PFSK-1 (cell line): ENCODE results near the gene MRPL14.

ENCODE experiments used
- FOXP2 ChIP-seq: optimal IDR thresholded peaks from 2 replicates; pipeline ENCODE3; 2011; ENCODE audit warnings: borderline replicate concordance, control low read depth, inconsistent platforms; ENCODE audit not compliant: insufficient read depth; ENCODE audit errors: extremely low read length, extremely low read depth
- POLR2AphosphoS5 ChIP-seq: IDR thresholded peaks from 2 replicates; pipeline ENCODE4 v1.6.1; 2012; ENCODE audit warnings: low read depth, mild to moderate bottlenecking, control low read depth, low read length, moderate library complexity
- REST ChIP-seq, 2 experiments: IDR thresholded peaks; 2 replicates each; pipeline versions ENCODE4 v1.6.1 to v1.8.0; 2011 to 2012; ENCODE audit warnings: low read depth in 2 of 2, low read length in 2 of 2, control low read depth in 1 of 2, inconsistent platforms in 1 of 2, mild to moderate bottlenecking in 1 of 2, moderate library complexity in 1 of 2; ENCODE audit not compliant: insufficient read depth in 1 of 2
- SIN3A ChIP-seq: IDR thresholded peaks from 2 replicates; pipeline ENCODE4 v1.6.1; 2012; ENCODE audit warnings: mild to moderate bottlenecking, low read length, moderate library complexity, borderline replicate concordance; ENCODE audit not compliant: insufficient read depth
- TAF1 ChIP-seq: IDR thresholded peaks from 2 replicates; pipeline ENCODE4 v1.6.1; 2012; ENCODE audit warnings: low read length, control low read depth, borderline replicate concordance; ENCODE audit not compliant: insufficient read depth

Gene MRPL14

GRCh38 chr6:44133981-44134711 lies 6.9 kb upstream of the MRPL14 start:
- TF ChIP-seq POLR2AphosphoS5 (no peak), SIN3A (no peak), TAF1 (no peak), REST (IDR thresholded peaks at IDR 0.05; ENCODE audit: insufficient read depth in 1 of 2, low read depth in 2 of 2, low read length in 2 of 2) (no peak), FOXP2 (no peak)

GRCh38 chr6:44133003-44133931 lies 6.0 kb upstream of the MRPL14 start:
- TF ChIP-seq POLR2AphosphoS5 (no peak), SIN3A (no peak), TAF1 (no peak), FOXP2 (no peak), REST (IDR thresholded peaks at IDR 0.05; ENCODE audit: insufficient read depth in 1 of 2, low read depth in 2 of 2, low read length in 2 of 2) (no peak)

GRCh38 chr6:44132476-44132875 lies 5.2 kb upstream of the MRPL14 start:
- no peak for TF ChIP-seq TAF1
- TF ChIP-seq SIN3A, result no peak
- TF ChIP-seq FOXP2, result no peak
- no peak for TF ChIP-seq REST (IDR thresholded peaks at IDR 0.05; ENCODE audit: insufficient read depth in 1 of 2, low read depth in 2 of 2, low read length in 2 of 2)
- no peak for TF ChIP-seq POLR2AphosphoS5

GRCh38 chr6:44131892-44132291 lies 4.6 kb upstream of the MRPL14 start:
- TF ChIP-seq POLR2AphosphoS5 (no peak), SIN3A (no peak), TAF1 (no peak), REST (IDR thresholded peaks at IDR 0.05; ENCODE audit: insufficient read depth in 1 of 2, low read depth in 2 of 2, low read length in 2 of 2) (no peak), FOXP2 (no peak)
